GM19395 (cell line): Measurements from ENCODE around the gene ICE2.

Experiments used
- ATAC-seq: cut with Tn5 transposase; IDR thresholded peaks from one replicate; pipeline ENCODE4 v1.9.1; 2021; ENCODE audit warnings: mild to moderate bottlenecking, moderate library complexity; ENCODE audit not compliant: unreplicated experiment

ICE2 gene

DNA sequence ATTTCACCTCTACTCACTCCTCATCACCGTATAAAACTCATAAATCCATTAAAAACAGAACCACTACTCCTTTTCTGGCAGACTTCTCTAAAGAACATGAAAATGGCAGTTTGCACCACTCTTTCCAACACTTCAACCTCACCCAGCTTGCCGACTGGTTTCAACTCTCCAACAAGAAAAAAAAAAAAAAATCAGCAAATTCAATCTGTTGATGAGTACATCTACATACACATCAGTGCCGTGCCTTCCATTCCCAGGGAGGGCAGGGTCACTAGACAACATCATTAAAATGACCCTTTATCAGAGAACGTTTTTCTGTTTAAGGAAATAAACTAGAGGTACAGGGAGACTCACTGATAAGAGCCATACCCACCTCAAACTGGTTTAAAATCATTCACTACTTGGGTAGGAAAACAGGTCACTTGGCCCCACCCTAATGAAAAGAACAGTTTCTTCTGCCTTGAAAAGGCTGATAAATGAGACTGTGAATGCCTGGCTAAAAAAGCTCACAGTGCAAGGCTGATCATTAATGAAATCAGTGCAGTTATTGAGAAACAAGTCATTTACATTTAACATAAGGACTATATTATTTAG, 87.1 kb downstream of the ICE2 start:
- ATAC-seq, result no peak

DNA sequence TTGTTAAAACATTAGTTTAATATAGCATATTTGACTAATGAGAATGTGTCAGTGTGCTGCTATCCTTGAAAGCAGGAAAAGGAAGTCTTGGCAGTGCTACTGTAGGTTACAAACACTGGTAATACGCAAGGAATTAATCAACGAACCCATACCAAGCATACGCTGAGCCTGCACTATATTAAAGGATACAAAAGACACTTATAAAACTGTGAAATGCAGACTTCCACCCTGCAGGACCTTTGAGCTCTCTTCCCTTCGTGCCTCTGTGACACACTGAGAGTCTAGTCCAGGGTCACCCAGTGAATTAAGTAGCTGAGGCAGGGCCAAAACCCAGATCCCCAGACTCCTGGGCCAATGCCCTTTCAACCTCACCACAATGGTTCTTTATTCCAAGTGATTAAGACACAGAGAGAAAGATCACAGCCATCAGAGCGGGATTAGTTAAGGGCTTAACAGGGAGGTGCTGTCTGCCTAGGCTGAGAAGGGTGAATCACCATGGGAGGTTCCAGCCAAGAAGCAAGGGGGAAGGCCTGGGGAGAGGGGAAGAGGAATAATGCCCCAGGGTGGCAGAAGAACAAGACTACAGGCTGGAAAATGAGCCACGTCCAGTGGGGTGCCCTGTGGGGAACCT, 88.0 kb downstream of the ICE2 start:
- ATAC-seq, result no peak

DNA sequence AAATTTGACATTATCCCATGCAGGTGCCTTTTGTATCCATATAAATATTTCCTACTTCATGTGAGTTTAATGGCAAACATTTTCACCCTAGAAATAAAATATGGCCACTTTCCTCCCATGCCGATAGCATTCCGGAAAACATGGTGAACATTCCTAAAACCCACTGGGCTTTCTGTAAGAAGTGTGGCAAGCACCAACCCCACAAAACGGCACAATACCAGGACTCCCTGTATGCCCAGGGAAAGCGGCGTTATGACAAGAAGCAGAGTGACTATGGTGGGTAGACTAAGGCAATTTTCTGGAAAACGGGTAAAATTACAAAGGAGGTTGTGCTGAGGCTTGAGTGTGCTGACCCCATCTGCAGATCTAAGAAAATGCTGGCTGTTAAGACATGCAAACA, 88.7 kb downstream of the ICE2 start:
- no peak for ATAC-seq

DNA sequence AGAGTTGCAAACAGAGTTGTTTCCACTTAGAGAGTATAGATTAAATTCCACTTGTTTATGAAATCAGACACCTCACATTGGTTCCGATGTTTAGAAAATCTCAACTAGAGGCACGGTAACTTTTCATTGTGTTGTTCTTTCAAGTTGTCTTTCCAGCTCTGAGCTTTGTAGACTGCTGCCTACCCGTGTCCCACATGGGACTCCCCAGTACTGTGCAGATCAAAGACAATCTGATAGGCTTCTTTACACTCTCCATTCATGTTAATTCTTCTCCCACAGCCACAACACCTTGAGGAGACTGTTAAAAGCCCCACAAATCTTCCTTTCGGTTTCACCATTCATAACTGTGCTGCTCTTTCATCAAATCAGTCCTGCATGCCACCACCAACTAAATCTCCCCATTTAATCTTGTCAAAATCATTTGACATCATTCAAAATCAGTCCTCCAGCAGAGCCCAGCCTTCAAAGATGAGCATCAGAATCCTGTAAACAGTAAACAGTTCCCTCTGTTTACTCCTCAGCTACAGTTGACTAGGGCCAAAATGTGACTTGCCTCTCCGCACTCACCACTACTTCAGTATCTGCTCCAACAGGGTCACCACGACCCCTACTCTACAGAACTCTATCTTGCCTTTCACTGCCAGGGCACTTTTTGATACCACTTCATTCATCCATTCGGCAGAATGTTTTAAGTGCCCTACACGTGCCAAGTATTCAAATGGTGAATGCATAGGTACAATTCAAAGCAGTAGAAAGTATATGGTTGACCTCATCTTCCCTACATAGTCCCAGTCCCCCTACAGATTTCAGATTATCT, 89.5 kb downstream of the ICE2 start:
- peak; percentile 73 for ATAC-seq

DNA sequence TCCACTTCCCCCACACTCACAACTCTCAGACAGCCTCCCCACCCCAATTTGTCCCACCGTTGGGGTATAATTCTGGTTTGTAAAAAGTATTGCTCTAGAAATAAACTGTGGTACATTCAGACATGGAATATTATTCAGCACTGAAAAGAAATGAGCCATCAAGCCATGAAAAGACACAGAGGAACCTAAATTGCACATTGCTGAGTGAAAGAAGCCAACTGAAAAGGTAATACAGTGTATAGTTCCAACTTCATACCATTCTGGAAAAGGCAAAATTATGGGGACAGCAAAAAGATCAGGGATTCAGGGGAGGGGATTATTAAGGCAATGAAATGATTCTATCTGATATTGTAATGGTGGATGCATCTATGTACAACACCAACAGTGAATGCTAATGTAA, 91.6 kb downstream of the ICE2 start:
- ATAC-seq, result no peak

DNA sequence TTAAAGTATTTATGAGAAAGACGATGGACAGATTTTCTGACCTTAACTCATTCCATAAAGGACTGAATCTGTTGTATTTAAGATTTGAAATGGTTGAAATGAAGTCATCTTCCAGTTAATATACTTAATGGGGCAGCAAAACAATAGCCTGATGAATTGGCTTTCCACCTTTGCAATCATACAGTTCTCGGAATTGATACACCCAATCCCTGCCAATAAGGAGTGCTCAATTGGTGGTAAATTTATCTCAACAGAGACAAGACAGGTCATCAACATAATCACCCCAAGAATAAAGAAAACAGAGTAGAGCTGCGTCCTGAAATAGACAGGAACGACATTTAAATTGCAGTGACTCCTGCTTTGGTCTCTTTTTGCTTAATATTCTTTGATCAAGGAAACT, 92.3 kb downstream of the ICE2 start:
- ATAC-seq, result no peak

DNA sequence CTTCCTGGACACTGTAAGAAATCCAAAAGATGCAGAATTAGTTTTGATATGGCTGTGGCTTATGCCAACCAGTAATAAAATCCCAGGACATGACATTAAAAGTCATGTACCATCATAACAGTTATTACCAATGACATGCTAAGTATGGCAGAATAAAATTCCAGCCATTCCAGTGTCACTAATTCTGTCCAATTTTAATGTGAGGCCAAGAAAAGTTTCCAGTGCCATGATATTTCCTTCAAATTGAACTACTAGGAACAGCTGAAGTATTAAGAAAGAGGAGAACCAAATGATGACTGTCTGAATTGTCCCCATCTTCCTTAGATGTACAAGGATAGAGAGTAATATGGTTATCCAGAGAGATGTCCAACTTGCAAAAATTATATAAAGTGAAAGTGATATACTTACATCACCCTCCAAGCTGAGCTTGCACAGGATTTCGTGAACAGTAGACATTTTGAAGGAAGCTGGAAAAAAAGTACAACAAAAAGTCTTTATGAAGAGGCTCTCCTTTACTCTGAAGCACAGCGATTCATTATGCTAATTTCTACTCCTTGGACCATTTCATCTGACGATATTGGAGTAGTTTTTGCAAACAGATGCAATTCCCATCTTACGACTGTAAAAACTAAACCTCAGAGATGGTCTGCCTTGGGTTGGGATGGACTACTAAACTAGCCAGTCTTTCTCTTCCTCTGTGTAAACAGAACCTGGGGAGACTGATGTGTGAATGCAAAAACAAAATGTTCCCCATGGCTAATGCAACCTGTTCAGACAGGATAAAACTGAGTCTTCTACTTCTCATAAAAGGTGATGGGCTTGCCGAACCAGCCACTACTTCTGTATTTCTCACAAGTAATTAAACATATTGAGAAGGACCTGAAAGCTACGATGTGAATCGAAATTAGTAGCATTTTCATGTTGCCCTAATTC, 93.1 kb downstream of the ICE2 start:
- no peak for ATAC-seq

DNA sequence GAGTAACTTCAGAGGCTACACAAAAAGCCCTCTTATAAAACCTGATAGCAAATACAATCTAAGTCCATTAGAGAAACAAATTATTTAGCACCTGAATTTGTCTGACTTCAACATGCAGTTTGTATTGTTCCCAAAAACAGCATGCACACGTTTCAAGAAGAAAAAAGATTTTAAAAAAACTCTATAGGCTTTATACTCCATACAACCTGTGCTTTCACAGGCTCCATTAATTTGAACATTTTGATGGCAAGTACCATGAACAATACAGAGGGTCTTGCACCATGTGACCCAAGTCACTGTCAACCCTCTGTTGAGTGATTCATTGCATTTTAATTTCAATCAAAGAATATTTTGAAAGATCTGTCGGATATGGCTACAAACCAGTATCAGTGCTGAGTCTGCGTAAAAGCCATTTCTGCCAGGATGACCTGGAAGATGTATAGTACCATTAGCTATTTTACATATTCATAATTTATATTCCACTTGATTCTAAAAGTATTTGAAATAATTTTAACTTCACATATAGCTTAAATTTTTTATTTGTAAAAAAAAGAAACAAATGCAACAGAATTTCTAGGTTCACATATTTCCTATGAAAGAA, 94.3 kb downstream of the ICE2 start:
- ATAC-seq, result no peak

DNA sequence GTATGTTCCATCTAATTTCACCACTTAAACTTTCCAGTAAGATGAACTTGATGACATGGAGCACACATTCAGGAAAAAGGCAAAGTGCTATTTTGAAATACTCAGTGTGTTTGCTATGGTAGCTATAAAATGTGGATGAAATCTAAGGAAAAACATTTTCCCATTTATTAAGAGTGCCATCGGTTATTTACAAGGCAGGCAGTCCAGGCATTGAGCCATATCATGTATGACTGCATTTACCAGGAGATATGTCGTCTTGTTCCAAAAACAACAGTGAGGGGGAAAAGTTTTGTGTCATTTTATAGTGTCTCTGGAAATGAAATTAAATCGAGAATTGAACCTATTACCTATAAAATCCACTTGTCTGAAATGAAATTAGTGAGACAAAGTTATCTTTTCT, 94.9 kb downstream of the ICE2 start:
- no peak for ATAC-seq

DNA sequence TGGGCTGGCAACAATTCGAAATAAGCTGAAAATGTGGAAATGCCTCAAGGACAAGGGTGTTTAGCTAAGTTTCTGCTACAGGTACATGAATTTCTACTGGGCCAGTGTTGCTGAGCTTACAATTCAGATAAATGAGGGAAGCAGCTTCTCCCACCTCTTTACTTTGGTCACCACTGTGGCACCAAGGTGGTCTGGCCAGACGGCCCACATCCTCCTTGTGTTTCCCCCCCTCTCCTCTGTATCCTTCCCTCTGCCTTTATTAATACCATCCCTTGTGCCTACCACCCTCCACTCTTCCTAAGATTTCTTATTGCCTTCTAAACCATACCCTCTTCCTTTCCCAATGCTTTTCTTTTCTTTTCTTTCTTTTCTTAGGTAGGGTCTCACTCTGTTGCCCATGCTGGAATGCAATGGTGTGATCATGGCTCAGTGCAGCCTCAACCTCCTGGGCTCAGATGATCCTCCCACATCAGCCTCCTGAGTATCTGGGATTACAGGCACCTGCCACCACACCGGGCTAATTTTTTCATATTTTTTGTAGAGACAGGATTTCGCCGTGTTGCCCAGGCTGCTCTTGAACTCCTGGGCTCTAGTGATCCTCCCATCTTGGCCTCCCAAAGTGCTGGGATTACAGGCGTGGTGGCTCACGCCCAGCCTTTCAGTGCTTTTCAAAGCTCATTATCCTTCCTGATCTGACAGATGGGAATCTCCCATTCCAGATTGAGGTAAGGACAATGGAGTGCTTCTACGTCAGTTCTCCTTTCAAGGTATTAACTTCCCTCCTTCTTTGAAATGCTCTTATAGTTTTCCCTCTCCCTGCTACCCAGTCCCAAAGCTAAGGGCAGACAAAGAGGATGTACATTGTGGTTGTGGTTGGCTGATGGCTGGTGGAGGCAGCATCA, 95.9 kb downstream of the ICE2 start:
- ATAC-seq, result no peak

DNA sequence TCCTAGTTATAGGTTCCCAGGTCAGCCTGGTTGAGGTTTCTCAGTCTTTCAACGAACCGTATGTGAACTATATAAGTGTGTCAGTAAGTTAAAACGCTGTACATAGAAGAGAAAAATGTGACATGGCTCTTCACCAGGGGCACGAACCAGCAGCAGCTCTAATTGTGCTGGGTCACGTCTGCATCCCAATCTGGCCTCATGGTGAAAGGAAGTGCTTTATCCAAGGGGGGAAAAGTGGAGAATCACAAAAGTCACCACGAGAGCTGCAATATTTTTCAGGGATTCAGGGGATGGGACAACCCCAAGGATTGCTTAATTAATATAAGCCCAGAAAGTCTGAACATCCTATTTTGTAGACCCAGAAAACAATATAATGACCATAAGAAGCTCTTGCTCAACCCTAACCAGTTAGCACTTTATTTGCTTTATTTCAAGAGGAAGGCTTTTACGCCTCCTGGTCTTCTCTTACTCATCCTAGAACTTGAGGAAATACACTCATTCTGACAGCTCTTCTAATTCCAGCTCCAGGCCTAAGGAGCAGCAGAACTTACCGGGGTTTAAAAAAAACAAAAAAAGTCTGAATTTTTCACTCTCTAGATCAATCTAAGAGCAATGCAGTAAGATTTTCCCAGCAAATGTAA, 97.7 kb downstream of the ICE2 start:
- no peak for ATAC-seq

DNA sequence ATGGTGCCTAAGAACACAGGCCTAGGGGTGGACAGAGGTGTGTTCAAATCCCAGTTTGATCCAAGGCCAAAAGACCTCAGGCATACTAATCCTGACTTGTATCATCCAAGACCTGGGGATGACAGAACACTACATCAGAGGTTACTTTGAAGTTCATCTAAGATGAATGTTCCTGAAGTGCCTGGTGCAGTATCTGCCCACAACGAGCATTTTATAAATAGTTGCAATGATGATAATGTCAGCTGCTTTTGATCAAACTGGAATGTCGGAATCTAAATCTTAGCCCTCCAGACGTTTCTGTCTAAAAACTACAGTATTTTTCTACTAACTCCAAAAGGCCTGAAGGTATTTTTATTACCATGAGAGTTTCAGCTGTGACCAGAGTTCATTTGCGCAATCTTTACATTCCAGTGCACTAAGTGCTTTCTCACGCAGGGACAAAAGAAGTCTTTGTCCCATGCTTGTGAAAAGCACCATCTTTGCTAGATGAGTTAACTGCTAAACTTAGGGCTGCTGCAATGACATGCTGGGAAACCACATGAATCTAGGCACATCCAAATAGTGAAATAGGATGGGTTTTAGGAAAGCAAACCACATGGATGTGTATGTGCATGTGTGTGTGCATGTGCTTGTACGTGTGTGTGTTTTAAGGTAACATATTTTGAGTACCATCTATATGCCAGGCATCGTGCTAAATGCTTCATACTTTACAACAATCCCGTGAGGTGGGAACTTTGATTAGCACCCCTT, 99.2 kb downstream of the ICE2 start:
- ATAC-seq, result no peak

DNA sequence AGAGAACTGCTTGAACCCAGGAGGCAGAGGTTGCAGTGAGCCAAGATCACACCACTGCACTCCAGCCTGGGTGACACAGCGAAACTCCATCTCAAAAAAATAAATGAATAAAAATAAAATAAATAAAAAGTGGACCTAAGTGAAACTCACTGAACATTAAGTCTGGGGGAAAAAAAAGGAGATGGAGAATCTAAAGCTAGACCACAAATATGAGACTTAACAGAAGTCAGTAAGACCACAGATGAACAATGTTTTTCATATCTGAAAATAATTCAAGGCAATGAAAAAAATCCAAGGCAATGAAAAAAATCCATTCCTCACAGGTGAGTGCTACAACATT, 99.8 kb downstream of the ICE2 start:
- ATAC-seq, result no peak

DNA sequence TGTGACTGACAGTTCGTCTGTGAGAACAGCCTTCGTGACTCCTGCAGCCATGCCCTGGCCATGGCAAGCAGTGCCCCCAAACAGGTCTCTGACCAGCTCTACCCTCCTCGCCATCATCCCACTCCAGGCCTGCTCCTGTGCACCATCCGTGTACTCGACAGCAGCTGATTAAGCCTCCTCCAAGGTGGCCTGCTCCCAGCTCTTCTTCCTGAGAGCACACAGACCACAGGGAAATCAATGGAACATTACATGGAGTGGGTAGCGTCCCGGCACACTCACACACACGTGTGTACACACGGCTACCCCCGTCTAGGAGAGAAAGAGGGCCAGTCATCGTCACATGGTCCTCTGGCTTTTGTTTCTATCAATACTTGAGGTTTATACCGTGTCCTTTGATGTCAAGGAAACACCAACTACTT, 102.3 kb downstream of the ICE2 start:
- no peak for ATAC-seq

DNA sequence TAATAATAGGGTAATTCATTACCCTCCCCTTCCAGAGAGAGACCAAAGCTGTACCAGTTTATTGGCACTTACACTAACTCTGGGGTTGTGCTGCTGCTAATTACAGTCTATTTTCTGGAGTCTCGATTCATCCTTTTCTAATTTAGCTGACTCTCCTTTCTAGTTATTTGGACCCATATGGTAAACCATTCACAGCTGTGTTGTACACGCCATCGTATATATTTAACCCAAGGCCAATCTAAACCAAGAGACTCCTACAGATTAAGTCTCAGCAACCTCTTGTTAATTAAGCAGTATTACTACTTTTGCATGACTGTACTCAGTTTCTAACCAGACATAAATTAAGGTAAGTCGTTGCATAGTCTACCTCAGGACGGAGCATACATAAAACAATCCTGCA, 103.6 kb downstream of the ICE2 start:
- no peak for ATAC-seq

DNA sequence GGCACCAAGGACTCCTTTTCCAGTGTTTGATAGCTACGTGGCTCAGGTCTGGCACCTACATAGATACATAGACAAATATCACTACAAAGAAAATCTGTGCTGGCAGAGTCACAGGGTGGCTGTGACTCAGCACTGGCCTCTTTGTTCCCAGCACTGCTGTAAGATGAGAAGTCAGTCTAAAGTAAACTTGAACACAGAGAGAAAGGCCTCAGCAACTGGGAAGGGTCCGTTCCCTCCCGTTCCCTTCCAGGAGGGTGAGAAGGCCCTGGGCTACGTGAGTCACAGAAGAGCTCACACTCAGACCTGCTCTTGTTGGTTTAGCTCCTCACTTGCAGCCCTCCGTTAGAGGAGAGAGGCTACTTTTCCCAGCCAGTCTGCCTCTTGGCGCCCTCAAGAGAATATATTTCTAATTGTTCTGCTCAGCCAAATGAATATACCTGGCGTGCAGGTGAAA, 104.3 kb downstream of the ICE2 start:
- ATAC-seq, result no peak

DNA sequence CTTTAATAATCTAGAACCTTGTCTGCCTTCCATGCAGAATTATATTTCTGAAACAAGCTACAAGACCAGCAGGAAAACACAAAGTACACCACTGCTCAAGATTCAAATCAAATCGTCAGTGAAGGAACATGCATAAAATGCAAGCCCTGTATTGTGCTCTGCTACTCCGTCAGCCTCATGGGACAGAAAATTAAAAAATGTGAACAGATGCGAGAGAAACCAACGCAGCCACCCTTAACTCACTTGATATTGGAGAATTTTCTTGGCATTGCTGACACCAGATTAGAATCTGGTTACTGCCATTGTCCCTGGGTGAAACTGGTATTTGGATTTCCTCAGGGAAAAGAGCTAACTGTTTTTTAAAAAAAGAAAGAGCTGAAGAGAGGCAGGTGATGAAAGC, 104.7 kb downstream of the ICE2 start:
- ATAC-seq, result no peak

DNA sequence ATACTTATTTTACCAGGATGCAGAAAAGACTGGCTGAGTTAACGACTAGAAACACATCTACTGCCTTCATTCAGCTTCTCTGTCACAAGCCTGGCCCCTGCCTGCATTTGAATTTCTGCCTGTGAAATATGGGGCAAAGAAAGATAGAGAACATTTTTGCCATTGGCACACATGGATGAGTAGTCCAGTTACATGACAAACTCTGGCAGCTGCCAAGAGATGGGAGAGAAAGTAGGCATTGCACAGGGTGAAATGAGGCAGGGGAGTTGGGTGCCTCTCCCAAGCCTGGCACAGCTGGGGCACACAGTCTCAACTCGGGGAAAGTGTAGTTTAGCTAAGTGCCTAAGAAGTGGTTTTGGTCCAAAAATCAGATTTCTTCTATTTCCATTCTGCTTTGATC, 105.2 kb downstream of the ICE2 start:
- no peak for ATAC-seq

DNA sequence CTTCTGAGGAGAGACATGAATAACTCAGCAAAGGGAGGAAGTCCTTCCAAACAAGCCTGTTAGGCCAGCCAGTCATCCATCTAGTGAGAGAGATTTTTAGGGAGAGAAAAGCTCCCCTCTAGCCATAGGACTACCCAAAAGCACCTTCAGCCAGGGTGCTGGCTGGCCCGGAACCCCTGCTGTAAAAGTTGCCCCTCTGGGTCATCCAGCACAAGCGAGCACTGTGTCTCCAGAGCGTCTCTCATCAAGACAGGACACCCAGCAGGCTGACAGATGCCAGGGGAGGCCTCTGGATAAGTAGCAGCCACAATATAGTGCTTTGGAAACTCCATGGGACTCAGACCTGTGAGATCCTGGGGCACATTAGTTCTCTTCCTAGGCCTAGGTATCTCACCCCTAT, 105.6 kb downstream of the ICE2 start:
- no peak for ATAC-seq
